ENCODE measurements around the gene OPCML.

OPCML gene

DNA sequence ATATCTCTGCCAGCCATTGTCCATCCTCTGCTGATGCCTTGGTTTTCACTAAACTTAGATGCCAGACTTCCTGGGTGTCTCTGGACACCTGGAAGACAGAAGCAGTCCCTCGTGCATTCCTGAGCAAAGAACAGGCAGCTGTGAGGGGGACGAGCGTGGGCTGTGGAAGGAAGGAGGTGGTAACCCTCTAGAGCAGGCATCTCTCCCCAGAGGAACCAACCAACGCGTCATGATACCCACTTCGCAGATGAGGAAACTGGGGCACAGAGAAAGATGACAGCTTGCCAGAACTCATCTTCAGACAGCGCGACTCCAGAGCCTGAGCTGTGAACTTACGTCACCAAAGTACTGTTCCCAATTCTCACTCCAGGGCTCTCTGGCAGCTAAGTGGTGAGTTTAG is 123.4 kb downstream of the OPCML start:
- DNase-seq (ENCODE audit: low spot score), result no peak

DNA sequence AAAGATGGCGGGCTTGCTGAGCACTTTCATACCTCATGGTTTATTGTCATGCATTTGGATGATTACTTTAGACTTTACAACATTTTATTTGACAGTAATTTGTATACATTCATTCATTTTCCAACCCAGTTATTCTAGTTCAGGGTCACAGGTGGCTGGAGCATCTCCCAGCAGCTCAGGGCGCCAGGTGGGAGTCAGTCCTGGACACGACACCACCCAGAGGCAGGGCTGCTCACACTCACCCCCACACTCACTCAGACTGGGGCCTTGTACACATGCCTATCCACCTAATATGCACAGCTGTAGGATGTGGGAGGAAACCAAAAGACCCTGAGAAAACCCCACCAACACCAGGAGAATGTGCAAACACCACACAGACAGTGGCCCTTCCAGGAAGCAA is 123.9 kb downstream of the OPCML start:
- DNase-seq (ENCODE audit: low spot score), result no peak

DNA sequence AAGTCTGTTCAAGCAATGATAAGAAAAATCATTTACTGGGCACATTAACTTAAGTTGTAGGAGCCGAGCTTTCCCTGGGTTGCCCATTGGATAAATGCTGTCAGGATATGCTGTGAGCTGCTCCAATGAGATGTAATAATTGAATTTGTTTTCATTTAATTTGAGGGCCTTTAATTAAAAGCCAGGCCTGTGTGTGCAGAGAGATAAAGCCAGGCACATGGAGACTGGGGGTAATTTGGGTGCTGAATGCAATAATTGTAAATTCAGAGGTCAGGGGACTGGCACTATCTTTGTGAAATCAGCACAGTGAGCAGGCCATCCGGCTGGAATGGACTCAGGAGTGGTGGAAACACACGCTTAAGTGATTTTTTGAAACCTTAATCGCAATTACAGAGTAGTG is 125.8 kb downstream of the OPCML start:
- DNase-seq (ENCODE audit: low spot score), result no peak

- no peak for DNase-seq (ENCODE audit: low spot score)
Measured at GRCh38 chr11:133403900-133404299, 128.4 kb downstream of the OPCML start.

GRCh38 chr11:133402551-133402950 is 129.8 kb downstream of the OPCML start:
- DNase-seq (ENCODE audit: low spot score), result no peak

DNA sequence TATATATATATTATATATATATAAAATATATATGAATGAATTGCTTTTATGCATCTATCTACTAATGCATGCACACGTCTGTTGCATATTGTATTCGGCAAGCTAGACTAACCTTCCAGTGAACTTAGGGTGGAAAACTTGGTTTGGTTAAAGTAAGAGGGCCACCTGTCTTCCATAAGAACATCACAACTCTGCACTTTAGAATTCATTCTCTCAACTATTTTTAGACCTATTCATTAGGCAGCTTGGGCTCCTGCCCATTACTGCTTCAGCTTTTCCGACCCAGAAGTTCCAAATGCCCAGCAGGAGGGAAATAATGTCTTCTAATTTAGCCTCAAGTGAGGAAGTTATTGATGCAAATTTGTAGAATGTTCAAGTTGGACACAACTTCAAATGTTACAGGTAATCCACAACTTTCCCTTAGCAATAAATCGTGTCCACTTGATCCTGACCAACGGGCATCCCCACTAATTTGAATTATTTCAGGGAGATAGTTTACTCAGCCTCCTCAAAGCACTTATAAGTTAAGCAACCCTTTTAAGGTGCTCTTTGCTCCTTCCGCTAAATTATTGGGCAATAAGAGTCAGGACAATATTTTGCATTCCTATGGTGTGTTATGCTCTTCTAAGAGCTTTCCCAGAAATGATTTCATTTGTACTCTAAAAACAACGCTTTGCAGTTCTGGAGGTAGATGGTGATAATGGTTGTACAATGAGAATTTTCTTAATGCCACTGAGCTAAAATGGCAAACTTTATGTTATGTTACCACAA is 132.3 kb downstream of the OPCML start:
- no peak for DNase-seq (ENCODE audit: low spot score)

DNA sequence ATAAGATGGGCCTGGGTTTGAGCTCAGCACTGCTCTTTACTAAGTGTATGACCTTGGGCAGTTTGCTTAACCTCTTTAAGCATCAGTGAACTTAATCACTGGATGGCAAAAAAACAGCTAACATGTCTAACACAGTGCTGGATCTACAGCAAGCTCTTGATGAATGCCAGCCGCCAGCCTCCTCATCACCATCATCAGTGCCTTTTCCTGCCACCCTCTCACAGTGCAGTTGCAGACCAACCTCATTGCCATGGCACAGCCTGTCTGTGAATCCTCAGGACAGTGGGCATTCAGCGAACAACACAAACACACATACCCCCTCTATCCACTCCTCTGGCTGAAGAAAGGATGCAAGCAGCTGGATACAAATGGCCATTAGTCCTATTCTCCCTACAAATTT is 133.0 kb downstream of the OPCML start:
- DNase-seq (ENCODE audit: low spot score), result no peak

DNA sequence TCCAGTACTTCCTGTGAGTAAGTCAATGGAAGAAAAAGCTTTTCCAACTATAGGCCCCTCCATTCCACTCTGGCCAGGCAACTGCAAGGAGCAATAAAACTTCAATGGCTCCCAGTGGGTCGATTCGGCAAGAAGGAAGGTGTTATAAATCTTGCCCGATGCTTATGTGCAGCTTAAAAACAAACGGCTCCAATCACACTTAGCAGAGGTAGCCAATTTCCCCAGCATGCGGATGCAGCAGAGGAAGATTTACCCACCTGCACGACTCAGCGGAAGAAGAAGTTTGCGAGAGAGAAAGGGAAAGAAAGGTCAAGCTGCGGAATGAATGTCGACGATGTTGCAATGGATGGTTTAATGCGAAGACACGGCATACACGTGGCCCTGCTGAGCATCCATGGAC is 141.5 kb downstream of the OPCML start:
- DNase-seq (ENCODE audit: low spot score), result no peak

DNA sequence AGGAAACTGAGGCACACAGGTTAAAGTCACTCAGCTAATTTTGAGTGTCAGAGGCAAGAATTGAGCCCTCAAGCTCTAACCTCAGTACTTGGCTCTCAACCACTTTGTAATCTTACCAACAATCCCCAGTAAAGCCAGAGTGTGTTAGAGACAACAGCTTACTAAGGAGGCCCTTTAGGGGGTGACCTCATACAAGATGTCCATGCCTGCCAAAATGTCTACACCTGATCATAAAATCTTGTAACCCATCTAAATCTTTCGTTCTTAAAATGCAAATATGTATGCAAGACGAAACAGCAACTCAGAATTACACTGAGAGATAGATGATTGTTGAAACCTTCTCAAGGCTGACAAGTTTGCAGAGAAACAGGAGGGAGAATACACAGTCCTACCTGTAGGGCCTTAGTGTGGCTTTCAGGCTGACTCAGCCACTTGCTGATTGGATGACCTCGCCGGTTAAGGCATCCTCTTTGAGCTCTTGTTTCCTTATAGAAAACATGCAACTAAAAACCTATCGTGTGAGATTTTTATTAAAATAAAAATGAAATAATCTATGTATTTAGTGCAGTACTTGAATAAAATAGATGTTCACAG is 143.2 kb downstream of the OPCML start:
- no peak for DNase-seq (ENCODE audit: low spot score)

- DNase-seq (ENCODE audit: low spot score), result no peak
Measured at GRCh38 chr11:133388260-133388659, 144.0 kb downstream of the OPCML start.

GRCh38 chr11:133386852-133387251 is 145.4 kb downstream of the OPCML start:
- DNase-seq (ENCODE audit: low spot score), result no peak

GRCh38 chr11:133386262-133386661 is 146.0 kb downstream of the OPCML start:
- no peak for DNase-seq (ENCODE audit: low spot score)

DNA sequence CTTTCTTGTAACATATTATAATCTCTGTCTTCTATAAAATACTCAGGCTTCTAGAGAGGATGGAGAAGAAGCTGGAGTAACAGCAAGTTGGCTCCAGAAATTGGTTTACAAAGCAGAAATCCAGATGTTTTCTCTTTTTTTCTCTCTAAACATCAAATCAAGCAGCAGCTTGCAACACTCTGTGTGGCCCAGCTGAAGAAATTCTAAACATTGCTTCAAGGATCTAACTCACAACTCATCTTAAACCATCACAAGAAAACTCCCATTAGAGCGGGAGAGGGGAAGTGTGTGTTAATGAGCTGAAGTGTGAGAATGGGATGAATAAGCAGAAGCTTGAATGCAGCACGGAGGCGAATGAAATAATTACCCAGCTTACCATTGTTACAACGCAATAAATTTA is 146.5 kb downstream of the OPCML start:
- DNase-seq (ENCODE audit: low spot score), result no peak

GRCh38 chr11:133384731-133385130 is 147.6 kb downstream of the OPCML start:
- no peak for DNase-seq (ENCODE audit: low spot score)

DNA sequence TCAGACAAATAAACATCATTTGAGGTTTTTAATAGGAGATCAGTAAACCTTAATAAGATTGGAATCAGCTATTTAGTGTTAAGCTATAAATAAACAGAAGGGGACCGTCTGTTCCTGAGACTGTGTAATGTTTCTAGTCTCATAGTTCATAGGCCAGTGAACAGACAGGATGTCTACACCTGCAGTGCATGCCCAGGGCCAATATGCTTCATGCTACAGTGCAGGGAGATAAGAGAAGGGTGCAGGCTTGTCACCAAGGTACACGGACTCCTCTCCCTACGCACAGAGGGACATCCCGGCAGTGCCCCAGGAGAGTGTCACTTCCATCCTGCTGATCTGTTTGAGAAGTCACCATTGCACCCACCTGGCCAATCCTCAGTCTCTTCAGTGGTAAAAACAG is 148.6 kb downstream of the OPCML start:
- DNase-seq (ENCODE audit: low spot score), result no peak

- no peak for DNase-seq (ENCODE audit: low spot score)
Measured at GRCh38 chr11:133383201-133383600, 149.1 kb downstream of the OPCML start.

GRCh38 chr11:133382131-133382812 is 150.0 kb downstream of the OPCML start:
- DNase-seq (ENCODE audit: low spot score), result no peak

GRCh38 chr11:133381761-133382130 is 150.6 kb downstream of the OPCML start:
- DNase-seq (ENCODE audit: low spot score), result no peak

DNA sequence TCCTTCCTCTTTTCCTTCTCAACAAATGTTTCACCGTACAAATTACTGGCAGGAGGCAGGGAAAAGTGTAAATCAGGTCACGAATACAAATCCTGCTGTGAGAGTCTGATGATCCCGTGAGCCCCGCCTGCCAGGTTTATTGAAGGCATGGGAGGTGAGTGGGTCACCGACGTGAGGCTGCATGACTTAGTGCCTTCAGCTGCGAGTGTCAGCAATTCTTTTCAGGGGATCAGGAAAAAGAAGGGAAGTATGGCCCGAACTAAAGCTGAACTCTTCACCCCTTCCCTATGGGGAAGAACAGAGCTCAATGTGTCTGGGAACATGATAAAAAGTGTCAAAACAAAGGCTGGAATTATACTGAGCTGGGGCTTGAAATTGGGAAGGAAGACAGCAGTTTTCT is 166.2 kb downstream of the OPCML start:
- no peak for DNase-seq (ENCODE audit: low spot score)

DNA sequence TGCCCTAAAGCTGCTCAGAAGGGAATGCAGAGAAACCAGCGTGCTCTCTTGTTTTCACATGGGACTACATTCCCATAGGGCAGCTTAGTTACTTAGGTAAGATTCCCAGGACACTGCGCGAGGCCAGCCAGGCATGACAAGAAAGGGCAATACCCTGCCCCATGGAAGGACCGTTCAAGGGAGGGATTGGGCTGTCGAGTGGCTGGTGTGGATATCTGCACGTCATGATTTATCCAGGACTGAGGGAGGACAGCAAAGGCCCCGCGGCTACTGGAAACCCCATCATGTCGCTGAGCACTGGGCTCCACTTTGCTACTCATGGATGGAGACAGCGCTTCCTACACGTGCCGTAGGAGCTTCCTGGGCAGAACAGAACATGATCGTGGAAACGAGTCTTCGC is 169.4 kb downstream of the OPCML start:
- DNase-seq (ENCODE audit: low spot score), result no peak

DNA sequence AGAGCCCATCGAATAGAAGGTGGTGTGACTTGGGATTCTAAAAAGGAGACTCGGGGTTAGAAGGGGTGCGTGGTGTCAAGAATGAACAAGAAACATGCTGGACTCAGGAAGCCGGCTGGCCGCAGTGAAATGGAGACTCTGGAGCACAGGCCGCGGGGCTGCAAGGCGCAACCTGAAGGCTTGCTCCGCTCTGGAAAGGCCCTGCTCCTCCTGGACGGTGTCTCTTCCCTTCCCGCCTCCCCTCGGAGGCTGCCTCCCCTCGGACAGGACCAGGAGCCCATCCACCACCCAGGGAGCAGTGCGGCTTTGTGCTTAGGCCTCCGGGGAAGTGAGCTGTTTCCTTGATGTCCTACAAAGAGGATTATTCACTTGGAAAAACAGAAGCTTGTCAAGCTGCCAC is 170.1 kb downstream of the OPCML start:
- DNase-seq (ENCODE audit: low spot score), result no peak

- DNase-seq (ENCODE audit: low spot score), result no peak
Measured at GRCh38 chr11:133361689-133361994, 170.7 kb downstream of the OPCML start.

- no peak for DNase-seq (ENCODE audit: low spot score)
Measured at GRCh38 chr11:133360860-133361688, 171.2 kb downstream of the OPCML start.
